T-helper 1 cell treated with Interleukin-12 subunit alpha and Interleukin-12 subunit beta and Interleukin-4 antibody, amounts not matched to agents 30 μg/mL and 1 μg/mL, for 36 hours (primary cell): ENCODE data around the gene KDM1A.
A peak's percentile ranks its signal among the peaks of the same experiment; 100 is the strongest.

Experiments
- H3K27ac Mint-ChIP-seq: one replicate; pipeline ENCODE4 v1.8.0; 2021; ENCODE audit warnings: mild to moderate bottlenecking, mixed read lengths
- H3K27me3 Mint-ChIP-seq: one replicate; pipeline ENCODE4 v1.8.0; 2021; ENCODE audit warnings: low read depth, mixed read lengths
- H3K36me3 Mint-ChIP-seq: one replicate; pipeline ENCODE4 v1.8.0; 2021; ENCODE audit warnings: low read depth, mixed read lengths
- H3K4me1 Mint-ChIP-seq: one replicate; pipeline ENCODE4 v1.8.0; 2021; ENCODE audit warnings: low read depth, mixed read lengths
- H3K4me3 Mint-ChIP-seq: one replicate; pipeline ENCODE4 v1.8.0; 2021; ENCODE audit warnings: mild to moderate bottlenecking, moderate library complexity, mixed read lengths
- H3K9me3 Mint-ChIP-seq: one replicate; pipeline ENCODE4 v1.8.0; 2021; ENCODE audit warnings: mixed read lengths

KDM1A gene

DNA sequence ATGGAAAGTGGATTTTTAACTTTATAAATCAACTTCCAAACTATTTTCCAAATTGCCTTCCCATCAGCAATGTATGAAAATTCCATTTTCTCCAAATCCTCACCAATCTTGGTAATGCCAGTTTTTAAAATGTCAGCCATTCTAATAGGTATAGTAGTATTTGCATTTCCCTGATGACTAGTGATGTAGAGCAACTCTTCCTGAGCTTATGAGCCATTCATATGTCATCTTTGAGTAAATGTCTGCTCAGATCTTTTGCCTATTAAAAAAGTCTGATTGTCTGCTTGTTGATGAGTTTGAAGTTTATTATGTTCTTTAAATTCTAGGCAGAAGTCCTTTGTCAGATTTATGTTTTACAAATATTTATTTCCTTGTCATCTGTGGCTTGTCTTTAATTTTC lies 54.7 kb downstream of the KDM1A start:
- peaks cover 36% of the 10 kb centered on the region for H3K36me3 Mint-ChIP-seq
- H3K27me3 Mint-ChIP-seq, result no peaks in the 10 kb centered on the region
- H3K9me3 Mint-ChIP-seq, result no peaks in the 10 kb centered on the region
- no peaks in the 10 kb centered on the region for H3K4me1 Mint-ChIP-seq
- H3K27ac Mint-ChIP-seq, result no peak overlapping the region
- H3K4me3 Mint-ChIP-seq, result no peak overlapping the region

DNA sequence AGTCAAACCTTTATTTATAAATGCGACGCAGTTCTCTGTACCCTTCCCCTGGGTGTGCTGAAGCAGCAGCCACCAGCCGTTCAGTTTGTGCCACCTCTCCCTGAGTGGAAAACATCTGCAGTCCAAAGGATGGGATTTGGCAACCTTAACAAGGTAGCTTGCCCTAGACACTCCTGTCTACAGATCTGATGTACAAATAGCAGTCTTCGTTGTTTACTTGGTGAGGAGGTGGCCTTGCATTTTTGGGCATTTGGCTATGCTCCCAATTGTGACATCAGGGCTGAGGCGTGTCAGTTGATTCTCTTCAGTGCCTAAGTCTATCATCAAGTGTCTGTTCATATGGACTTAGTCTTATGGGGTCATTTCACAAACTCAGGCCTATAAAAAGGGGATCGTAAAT lies 59.8 kb downstream of the KDM1A start:
- Mint-ChIP-seq H3K36me3 (peaks cover 46% of the 10 kb centered on the region), H3K4me1 (no peaks in the 10 kb centered on the region), H3K9me3 (no peaks in the 10 kb centered on the region)

DNA sequence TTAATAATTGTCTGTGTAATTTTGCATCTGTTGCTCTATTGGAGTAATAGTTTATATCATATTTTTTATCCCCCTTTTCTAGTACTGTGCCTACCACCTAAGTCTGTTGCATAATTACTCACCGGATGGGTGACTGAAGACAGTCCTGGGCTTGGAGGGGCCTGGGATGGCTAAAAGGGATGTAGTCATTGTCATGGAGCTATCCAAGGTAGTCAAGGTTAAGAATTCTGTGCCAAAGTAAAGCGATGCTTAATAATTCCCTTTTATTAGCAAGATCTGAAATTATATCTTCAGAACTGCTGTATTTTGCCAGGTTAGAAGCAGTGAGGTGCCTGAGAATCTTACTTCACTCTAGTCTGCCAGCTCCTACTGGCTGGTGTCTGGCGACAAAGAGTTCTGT lies 61.6 kb downstream of the KDM1A start:
- H3K27ac Mint-ChIP-seq, result no peak overlapping the region
- H3K27me3 Mint-ChIP-seq, result no peaks in the 10 kb centered on the region

More for the DNA sequence above, 59.8 kb downstream of the KDM1A start:
- H3K27me3 Mint-ChIP-seq, result no peaks in the 10 kb centered on the region
- H3K27ac Mint-ChIP-seq, result no peak overlapping the region
- no peak overlapping the region for H3K4me3 Mint-ChIP-seq

DNA sequence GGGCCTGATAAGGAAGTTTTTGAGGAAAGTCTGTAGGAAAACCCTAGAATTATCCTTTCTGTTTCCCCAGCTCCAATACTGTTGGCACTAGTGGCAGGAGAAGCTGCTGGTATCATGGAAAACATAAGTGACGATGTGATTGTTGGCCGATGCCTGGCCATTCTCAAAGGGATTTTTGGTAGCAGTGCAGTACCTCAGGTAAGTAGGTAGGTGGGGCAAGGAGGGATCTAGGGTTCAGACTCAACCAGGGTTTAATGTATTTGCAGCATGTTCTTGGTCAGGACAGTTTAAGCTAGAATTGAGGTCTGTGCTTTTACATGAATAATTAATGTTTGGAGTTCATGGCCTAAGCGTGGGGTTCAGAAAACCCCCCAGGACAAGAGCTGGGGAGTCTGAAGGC lies 62.1 kb downstream of the KDM1A start:
- Mint-ChIP-seq H3K36me3 (peaks cover 40% of the 10 kb centered on the region), H3K27me3 (no peaks in the 10 kb centered on the region), H3K4me3 (no peak overlapping the region), H3K9me3 (no peaks in the 10 kb centered on the region), H3K27ac (no peak overlapping the region), H3K4me1 (no peaks in the 10 kb centered on the region)

More for the DNA sequence above, 61.6 kb downstream of the KDM1A start:
- H3K9me3 Mint-ChIP-seq, result no peaks in the 10 kb centered on the region
- no peaks in the 10 kb centered on the region for H3K4me1 Mint-ChIP-seq
- no peak overlapping the region for H3K4me3 Mint-ChIP-seq
- H3K36me3 Mint-ChIP-seq, result peaks cover 38% of the 10 kb centered on the region

DNA sequence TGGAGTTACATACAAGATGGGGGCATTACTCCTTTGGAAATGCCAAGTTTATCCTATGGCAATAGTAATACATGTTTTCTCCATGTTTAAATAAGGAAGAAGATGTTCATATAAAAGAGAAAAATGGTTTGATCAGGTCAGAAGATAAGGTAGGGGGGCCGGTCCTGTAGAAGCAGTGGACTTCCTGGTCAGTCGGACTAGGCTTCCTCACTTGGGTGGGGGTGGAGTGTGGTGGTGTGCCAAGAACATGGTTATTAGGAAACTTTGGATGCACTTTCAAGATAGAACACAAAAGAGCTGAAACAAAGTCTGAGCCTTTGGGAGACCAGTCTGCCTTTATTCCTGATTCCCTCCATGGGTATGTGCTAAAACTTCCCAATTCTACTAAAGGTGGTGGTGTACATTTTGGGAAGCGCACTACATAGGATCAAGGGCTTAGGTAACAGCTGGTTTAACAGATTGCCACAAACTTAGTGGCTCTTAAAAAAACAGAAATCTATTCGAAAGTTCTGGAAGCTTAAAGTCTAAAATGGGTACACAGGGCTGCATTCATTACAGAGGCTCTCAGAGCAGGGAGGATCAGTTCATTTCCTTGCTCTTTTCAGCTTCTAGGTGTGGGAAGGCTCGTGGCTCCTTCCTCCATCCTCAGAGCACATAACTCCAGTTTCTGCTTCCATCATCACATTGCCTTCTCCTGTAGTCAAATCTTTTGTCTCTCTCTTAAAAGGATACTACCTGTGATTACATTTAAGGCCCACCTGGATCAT lies 64.6 kb downstream of the KDM1A start:
- no peak overlapping the region for H3K4me3 Mint-ChIP-seq
- H3K4me1 Mint-ChIP-seq, result no peaks in the 10 kb centered on the region
- H3K36me3 Mint-ChIP-seq, result peaks cover 35% of the 10 kb centered on the region
- no peaks in the 10 kb centered on the region for H3K9me3 Mint-ChIP-seq
- H3K27me3 Mint-ChIP-seq, result no peaks in the 10 kb centered on the region
- H3K27ac Mint-ChIP-seq, result no peak overlapping the region

DNA sequence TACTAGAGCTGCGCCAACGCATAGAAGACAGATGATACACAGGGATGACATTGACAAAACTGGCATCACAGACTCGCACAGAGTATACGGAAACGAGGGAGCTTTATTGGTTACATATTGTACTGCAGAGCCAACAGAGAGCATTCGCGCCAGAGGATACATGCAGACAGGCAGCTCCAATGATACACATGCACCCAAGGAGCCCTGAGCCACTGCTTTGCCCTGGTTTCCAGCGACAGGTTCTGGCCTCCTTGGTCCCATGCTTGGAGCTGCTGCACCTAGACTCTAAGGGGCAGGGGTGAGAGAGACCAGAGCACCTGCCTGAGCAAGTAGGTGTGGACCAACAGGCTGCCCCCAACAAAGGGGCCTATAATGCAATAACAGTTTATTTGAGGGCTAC lies 65.6 kb downstream of the KDM1A start:
- Mint-ChIP-seq H3K27ac (no peak overlapping the region), H3K36me3 (peaks cover 29% of the 10 kb centered on the region), H3K4me1 (no peaks in the 10 kb centered on the region)

DNA sequence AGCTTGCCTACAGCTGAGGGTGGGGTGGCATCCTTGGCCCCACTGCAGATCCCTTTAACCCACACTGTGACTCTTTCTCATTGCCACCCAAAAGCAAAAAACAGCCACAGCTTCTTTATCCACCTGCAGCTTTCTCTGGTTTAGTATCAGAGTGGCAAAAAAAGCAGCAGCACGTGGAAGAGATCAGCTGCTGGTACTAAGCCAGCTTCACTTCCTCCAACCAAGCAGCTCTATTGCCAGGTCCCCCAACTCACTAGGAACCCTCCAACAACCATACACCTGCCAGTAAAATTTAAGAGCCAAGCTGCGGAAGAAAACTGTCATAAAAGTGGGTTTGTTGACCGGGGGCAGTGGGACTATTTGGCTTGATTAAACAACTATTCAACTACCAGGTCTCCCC lies 66.4 kb downstream of the KDM1A start:
- peaks cover 21% of the 10 kb centered on the region for H3K36me3 Mint-ChIP-seq
- no peaks in the 10 kb centered on the region for H3K27me3 Mint-ChIP-seq
- H3K27ac Mint-ChIP-seq, result no peak overlapping the region

More for the DNA sequence above, 65.6 kb downstream of the KDM1A start:
- Mint-ChIP-seq H3K9me3 (no peaks in the 10 kb centered on the region), H3K27me3 (no peaks in the 10 kb centered on the region), H3K4me3 (no peak overlapping the region)

DNA sequence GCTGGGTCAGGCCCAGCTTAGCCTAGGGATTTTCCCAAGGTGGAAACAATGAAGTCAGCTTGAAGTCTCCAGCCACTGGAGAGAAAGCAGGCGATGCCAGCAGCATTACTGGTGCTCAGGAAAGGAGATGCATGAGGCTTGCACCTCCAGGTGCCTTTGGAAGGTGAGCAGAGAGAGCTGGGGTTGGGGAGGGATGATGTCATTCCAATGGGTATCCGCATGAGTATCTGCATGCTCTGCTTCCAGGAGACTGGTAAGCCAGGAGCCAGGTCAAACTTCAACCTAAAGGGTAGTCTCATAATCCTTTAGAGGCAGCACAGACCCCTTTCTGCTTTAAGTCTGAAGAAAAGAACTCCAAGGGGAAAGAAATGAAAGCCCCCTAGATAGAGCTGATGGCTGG lies 68.8 kb downstream of the KDM1A start:
- Mint-ChIP-seq H3K9me3 (no peaks in the 10 kb centered on the region), H3K36me3 (peaks cover 9% of the 10 kb centered on the region), H3K4me3 (no peak overlapping the region)

More for the DNA sequence above, 66.4 kb downstream of the KDM1A start:
- no peaks in the 10 kb centered on the region for H3K4me1 Mint-ChIP-seq
- H3K4me3 Mint-ChIP-seq, result no peak overlapping the region
- no peaks in the 10 kb centered on the region for H3K9me3 Mint-ChIP-seq

DNA sequence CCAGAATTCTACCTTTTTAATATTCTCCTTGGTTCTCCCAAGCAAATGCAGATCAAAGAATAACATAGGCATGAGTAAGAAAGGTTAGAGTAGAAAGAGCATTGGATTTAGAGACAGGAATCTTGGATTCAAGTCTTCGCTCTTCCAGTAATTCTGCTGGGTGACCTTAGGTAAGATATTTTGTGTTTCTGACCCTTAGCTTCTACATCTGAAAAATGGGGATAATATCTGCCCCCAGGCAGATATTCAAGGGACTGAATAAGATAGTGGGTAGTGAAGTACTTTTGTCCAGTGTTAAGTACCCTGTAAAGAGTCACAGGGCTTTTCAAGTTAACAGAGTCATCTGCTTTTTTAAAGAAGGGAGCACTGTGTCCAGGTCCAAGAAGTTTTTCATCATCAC lies 70.8 kb downstream of the KDM1A start:
- no peak overlapping the region for H3K4me3 Mint-ChIP-seq
- peaks cover 19% of the 10 kb centered on the region for H3K36me3 Mint-ChIP-seq
- H3K27me3 Mint-ChIP-seq, result no peaks in the 10 kb centered on the region
- no peak overlapping the region for H3K27ac Mint-ChIP-seq
- H3K4me1 Mint-ChIP-seq, result no peaks in the 10 kb centered on the region
- no peaks in the 10 kb centered on the region for H3K9me3 Mint-ChIP-seq

More for the DNA sequence above, 68.8 kb downstream of the KDM1A start:
- H3K27me3 Mint-ChIP-seq, result no peaks in the 10 kb centered on the region
- no peaks in the 10 kb centered on the region for H3K4me1 Mint-ChIP-seq
- no peak overlapping the region for H3K27ac Mint-ChIP-seq

DNA sequence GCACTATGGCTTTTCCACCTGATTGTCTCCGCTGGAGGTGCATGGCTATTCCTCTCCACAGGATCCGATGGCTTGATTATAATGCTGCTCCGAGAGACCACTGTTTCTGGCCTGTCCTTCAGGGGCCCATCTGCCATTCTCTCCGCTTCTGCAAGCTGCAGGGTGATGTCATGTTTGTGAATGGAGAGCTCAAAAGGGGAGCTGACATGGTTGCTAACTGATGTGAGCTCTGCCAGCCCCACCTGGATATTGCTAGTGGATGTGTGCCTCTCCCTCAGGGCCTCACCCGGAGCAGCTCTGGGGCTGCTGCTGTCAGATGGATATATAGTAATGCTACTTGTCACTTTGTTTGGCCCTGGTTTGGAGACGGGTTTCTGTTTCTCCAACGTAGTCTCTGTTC lies 72.3 kb downstream of the KDM1A start:
- no peaks in the 10 kb centered on the region for H3K27me3 Mint-ChIP-seq
- H3K4me1 Mint-ChIP-seq, result no peaks in the 10 kb centered on the region
- no peak overlapping the region for H3K4me3 Mint-ChIP-seq
- no peaks in the 10 kb centered on the region for H3K9me3 Mint-ChIP-seq
- H3K27ac Mint-ChIP-seq, result no peak overlapping the region
- H3K36me3 Mint-ChIP-seq, result peaks cover 16% of the 10 kb centered on the region

DNA sequence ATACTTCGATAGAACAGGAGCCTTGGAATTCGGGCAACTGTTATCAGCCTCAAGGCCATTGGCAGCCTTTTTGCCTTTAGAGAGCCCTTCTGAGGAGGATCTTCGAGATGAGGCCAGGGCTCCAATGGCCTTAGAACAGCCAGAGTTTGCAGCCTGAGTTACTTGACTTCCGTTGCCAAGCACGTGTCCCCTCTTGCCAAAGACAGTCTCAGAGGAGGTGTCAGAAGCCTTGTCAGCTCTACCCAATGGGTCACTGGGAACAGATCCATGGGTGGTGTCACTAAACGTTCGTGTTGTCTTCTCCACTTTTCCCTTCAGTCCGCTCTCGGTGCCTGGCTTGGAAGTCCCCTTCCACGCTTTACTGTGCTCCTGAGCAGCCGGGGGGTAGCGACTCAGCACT lies 73.2 kb downstream of the KDM1A start:
- H3K36me3 Mint-ChIP-seq, result peaks cover 15% of the 10 kb centered on the region
- no peaks in the 10 kb centered on the region for H3K9me3 Mint-ChIP-seq
- H3K27ac Mint-ChIP-seq, result no peak overlapping the region
- H3K4me3 Mint-ChIP-seq, result no peak overlapping the region
- H3K27me3 Mint-ChIP-seq, result no peaks in the 10 kb centered on the region
- no peaks in the 10 kb centered on the region for H3K4me1 Mint-ChIP-seq

DNA sequence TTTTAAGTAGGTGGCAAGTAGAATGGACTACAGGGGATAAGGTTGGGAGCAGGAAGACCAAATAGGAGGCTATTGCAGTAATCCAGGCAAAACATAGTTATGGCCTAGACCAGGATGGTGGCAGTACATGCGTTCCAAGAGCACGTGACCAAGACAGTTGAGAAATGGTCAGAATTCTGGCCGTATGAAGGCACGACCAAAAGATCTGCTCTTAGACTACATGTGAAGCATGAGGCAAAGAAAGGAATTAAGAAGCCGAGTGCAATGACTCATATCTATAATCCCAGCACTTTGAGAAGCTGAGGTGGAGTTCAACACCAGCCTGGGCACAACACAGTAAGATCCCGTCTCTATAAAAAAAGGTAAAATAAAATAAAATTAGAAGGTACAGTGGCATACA lies 78.0 kb downstream of the KDM1A start:
- H3K9me3 Mint-ChIP-seq, result no peaks in the 10 kb centered on the region
- H3K27ac Mint-ChIP-seq, result no peak overlapping the region

DNA sequence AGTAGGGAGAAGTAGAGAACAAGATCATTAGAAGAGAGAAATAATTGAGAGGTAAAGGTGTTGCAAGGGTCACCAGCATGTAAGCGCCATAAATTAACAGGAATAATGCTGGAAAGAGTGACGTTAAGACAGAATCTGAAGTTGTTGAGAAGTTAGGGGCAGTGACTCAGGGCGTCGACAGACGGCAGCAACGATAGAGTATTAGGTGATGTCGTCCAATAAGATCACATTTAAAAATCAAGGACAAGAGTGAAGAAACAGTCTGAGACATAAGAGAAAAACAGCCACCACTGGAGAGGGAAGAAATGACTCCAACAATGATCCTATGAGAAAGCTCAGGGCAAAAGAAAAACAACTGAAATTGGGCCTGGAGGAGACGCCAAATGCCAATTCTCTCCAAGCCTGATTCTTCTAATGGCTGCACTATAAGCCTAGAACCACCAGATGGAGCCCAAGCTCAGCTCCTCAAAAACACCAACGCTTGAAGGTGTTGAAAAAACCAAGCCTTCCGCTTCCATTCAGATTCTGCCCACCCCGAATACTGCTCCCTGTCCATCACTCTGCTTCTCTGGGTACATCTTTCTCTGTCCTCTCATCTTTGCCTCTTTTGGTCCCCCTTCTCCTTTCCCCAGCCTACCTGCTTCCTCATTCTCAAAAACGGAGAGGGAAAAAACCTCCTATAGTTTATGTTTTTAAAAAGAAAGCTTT lies 79.3 kb downstream of the KDM1A start:
- Mint-ChIP-seq H3K4me3 (no peak overlapping the region), H3K4me1 (peaks cover 41% of the 10 kb centered on the region), H3K27me3 (no peaks in the 10 kb centered on the region), H3K27ac (no peak overlapping the region), H3K36me3 (peaks cover 15% of the 10 kb centered on the region), H3K9me3 (no peaks in the 10 kb centered on the region)

More for the DNA sequence above, 78.0 kb downstream of the KDM1A start:
- Mint-ChIP-seq H3K4me1 (peaks cover 31% of the 10 kb centered on the region), H3K36me3 (peaks cover 17% of the 10 kb centered on the region), H3K27me3 (no peaks in the 10 kb centered on the region), H3K4me3 (no peak overlapping the region)

DNA sequence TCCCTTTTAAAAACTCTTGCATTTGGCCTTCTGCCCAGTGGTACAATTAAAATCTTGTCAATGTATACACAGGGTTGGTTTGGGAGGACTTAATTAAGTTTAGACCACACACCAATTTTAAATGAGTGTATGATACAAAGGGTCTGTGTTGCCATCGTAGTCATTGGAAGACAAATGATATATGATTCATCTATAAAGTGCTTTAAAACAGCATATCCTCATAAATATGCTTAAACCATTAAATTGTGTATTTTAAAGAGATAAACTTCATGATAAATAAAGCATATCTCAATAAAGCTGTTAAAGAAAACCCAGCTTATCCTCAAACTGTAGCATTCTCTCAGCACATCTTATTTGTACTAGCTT lies 79.9 kb downstream of the KDM1A start:
- Mint-ChIP-seq H3K4me1 (peaks cover 41% of the 10 kb centered on the region), H3K9me3 (no peaks in the 10 kb centered on the region), H3K27ac (no peak overlapping the region), H3K27me3 (no peaks in the 10 kb centered on the region), H3K36me3 (peaks cover 10% of the 10 kb centered on the region), H3K4me3 (no peak overlapping the region)

DNA sequence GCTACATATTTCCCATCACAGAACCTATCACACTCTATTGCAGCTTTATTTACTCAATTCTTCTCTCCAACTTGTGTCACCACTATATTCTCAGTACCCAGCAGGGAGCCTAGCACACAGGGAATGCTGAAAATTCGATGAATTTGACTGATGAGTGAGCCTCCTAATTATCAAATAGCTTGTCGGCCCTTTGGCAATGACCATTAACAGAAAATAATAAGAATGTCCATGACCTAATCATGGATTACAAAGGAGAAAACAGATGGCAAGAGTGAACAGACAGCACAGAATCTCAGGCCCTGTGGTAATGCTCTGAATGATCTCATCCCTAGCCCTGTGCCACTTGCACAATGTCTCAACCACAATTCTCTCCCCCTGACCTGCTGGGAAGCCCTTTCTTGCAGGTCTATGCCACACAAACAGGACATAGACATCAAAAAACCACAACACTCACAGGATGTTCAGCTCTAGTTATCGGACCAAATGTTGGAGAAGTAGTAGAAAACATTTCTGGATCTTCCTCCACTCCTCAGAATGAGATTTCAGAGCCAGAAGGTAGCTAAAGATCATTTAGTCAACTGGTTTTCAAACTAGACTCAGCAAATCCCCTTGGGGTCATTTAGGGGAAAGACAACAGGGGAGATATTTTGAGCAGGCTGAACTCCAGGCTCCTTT lies 80.9 kb downstream of the KDM1A start:
- Mint-ChIP-seq H3K36me3 (peaks cover 10% of the 10 kb centered on the region), H3K27me3 (no peaks in the 10 kb centered on the region), H3K9me3 (no peaks in the 10 kb centered on the region), H3K4me3 (peak overlapping the region; percentile 68), H3K4me1 (peaks cover 41% of the 10 kb centered on the region), H3K27ac (peak overlapping the region; percentile 85)
